Hematopoietic multipotent progenitor cell (in vitro differentiated cells): Measurements from ENCODE around the gene ADRA1B. TPM values are rescaled to one million over a fixed set of nuclear protein-coding genes. Genes with fewer than 3 reads are reported as not detected.

Experiments
- DNase-seq, 3 donors: peaks; one replicate each; pipeline ENCODE4 v3.0.0-alpha.2; 2011 to 2015; ENCODE audit warnings: low read depth in 2 of 3, low spot score in 2 of 3
- total RNA-seq: library from RNA; depleted of rRNA; stranded (reverse); fragments of >200 nt; gene quantifications from one replicate; pipeline ENCODE4 v1.2.3, GENCODE V29; 2012

The ADRA1B gene
- total RNA-seq, result not detected

- peak in 2 of 3 donors; percentile 74 to 76 for DNase-seq
Observed at GRCh38 chr5:159915904-159916840, at the start of gene ADRA1B. Gene ADRA1B, plus strand, starts transcription at chr5:159916482. Its CDS starts 424 bp downstream, at chr5:159916906.

DNA sequence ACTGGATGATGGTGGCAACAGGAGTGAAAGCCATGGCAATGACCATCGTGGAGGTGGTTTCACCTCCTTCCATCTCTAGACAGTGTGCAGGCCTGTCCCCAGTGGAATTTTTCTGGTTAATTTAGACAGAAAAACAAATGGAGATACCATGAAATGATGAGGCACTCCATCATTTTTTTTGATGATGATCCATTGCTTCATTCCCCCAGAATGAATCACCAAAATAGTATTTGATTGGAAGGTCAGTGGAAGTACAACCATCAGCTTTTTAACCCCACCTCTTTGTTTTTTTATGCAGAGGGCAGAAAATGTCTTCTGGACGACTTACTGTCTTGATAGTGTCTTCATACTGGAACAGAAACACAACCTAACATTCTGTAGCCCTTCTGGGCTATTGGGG, 42.6 kb upstream of the ADRA1B start:
- DNase-seq, result no peak

DNA sequence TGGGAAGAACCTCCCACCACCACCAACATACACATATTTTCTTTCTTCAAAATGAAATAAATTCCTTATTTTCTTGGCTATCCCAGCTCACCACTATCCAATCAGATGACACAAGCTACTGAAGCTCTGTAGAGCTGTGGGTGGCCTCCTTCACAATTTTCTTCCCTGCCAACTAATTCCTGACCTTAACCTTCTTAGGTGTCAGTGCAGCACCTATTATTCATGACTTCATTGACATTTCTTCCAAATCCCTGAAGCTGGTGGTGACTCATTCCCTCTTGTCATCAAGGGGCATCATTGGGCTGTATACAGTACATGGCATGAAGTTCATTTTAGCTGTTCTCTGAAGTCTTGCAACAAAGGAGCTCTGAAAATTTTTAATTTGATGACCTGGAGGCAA, 42.0 kb upstream of the ADRA1B start:
- DNase-seq, result no peak

GRCh38 chr5:159877016-159877415, 39.3 kb upstream of the ADRA1B start:
- no peak for DNase-seq

- DNase-seq, result no peak
Observed at GRCh38 chr5:159877894-159878448, 38.3 kb upstream of the ADRA1B start.

GRCh38 chr5:159878988-159879471, 37.3 kb upstream of the ADRA1B start:
- peak in 2 of 3 donors; percentile 44 to 71 for DNase-seq

DNA sequence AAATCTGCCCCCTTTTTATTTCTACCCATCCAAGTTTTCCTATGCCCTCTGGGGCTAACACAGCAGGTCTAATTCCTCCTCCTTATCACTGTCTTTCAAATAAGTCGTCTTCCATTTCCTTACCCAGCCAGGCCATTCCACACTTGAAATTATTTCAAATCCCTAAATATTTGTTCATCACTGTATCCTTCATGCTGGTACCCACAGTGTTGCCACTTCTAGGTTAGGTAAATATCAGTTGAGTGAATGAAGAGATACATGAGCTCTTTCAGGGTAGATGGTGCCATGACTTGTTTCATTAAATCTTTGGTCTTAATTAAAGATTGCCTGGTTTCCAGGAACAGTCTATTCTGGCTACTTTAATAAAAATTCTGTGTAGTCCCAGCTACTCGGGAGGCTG, 35.6 kb upstream of the ADRA1B start:
- DNase-seq, result no peak

- no peak for DNase-seq
Observed at GRCh38 chr5:159881967-159882366, 34.3 kb upstream of the ADRA1B start.

DNA sequence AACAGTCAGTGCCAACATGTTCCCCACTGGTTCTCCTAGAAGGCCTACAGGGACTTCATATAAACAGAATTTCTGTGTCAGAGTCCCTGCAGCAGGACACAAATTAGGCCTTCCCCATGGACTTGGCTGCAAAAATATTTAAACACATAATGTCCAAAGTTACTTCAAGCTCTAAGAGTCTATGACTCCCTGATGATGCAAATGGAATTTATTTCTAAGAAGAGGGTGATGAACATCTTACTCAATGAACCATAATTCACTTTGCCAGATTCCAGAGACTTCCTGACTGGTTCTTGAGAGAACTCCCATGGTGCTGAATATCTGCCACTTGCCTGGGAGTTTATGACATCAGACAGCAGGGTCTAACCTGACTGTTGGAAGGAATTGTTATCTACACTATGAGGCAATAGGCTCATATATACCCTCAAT, 32.7 kb upstream of the ADRA1B start:
- DNase-seq, result no peak

- no peak for DNase-seq
Observed at GRCh38 chr5:159884917-159885620, 31.2 kb upstream of the ADRA1B start.

DNA sequence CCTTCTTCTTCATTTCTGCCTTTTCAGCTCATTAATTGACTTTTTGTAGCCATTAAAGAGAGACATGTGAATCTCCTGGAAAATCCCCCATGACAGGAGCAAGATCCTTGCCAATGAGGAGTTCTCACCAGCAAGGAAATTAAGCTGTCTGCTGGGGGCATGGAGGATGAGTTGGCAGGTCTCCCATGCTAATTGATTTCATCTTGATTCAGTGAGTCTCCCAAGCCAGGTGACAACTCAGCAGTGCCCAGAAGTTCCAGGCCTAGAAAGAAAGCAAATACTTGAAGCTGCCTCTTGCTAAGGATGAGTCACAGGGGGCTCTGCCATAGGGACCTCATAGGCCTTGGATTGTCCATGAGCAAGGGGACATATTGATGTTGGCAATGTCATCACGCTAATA, 30.0 kb upstream of the ADRA1B start:
- no peak for DNase-seq

DNA sequence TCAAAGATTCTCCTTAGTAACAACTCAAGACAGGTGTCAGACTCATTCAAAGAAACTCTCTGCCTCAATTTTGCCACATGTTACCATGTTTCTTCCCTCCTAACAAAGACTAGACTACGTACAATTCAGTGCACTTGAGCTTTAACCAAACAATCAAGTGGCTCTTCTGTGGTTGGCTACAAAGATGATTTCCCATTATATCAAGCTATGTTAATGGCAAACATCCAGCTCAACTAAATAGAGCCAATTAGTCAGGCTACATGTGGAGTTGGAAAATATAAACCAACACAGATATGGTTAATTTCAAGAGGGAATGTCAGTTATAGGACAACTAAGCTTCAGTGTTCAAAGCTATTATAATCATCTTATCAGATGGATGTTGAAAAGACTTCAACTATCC, 29.2 kb upstream of the ADRA1B start:
- DNase-seq, result no peak

DNA sequence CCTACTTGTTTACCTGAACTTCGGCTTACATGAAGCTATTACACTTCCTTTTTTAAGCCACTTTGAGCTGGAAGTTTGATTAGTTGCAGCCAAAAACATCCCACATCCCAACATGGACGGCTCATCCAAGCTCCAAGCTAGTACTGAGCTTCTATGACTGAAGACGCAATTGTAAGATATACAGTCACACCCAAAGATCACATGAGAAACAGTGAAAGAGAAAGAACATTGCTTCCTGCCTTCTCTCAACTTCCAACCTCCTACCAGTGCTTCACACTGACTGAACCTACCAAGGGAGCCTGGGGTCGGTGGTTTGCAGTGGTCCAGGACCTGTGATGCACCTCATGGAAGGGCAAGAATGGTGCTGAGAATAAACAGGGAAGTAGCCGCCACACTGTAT, 27.4 kb upstream of the ADRA1B start:
- no peak for DNase-seq

GRCh38 chr5:159890141-159890540, 26.1 kb upstream of the ADRA1B start:
- DNase-seq, result no peak

DNA sequence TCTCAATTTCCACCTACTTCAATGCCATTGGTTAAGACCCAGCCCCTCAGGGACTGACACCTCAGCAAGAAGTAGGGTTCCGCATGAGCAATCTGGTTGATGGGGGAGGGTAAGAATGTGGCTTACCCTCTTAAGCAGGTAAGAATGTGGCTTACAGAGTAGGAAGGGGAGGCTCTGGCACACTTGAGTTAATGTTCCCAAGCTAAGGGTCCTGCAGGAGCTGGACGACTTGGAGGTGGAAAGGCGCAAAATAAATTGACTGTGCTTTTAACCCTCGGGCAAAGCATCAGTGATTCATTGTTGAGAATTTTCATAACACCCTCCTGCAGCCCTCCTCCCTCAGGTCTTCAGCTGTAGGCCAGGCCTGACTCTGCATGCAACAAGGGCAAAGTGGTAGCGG, 24.9 kb upstream of the ADRA1B start:
- no peak for DNase-seq

DNA sequence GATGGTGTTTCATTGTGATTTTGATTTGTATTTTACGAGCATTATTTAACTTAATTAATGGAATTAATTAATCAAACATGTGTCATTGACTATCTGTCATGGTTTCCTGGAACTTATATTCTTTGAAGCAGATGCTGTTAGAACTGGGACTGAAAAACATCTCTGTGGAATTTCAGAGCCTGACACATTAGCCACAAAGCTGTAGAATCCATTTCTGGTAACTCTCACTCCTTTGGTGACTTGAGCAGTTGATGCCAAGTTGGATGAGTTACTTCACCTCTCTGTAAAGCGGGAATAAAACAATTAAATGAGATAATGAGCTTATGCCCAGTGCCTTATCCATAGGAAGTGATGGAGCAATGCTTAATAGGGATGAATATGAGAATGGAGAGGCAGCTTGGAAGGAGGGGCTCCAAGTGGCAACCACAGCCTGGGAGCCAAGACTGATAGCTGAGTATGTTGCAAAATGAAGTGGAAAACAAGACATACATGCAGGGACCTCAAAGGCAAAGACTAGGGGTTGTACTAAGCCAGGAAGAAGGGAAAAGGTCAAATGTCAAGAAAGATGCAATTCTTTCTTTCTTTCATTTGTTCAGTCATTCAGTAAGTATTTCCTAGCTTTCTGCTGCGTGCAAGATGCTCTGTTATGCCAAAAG, 23.1 kb upstream of the ADRA1B start:
- no peak for DNase-seq

DNA sequence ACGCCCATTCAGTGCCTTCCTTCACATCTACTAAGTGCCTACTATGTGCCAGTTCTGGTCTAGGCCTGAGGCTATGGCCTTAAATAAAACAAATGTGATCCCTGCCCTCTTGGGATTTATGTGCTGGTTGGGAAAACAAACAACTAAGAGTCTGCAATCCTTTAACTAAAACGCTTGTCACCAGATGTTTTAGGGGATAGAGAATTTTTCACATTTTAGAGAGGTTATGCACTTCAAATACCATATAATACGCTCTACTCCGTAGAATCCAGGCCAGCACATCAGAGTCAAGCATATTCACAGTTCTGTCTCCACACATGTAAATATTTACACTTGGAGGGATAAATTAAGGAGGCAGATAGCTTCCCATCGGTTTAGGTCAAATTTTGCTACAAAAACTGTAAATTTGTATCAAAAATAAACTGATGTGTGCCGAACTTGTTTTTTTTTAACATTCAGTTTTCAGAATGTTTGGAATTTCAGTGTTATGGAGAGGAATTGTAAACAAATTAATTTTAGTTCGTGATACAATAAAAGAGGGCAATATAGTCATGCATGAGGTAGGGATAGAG, 22.0 kb upstream of the ADRA1B start:
- no peak for DNase-seq

DNA sequence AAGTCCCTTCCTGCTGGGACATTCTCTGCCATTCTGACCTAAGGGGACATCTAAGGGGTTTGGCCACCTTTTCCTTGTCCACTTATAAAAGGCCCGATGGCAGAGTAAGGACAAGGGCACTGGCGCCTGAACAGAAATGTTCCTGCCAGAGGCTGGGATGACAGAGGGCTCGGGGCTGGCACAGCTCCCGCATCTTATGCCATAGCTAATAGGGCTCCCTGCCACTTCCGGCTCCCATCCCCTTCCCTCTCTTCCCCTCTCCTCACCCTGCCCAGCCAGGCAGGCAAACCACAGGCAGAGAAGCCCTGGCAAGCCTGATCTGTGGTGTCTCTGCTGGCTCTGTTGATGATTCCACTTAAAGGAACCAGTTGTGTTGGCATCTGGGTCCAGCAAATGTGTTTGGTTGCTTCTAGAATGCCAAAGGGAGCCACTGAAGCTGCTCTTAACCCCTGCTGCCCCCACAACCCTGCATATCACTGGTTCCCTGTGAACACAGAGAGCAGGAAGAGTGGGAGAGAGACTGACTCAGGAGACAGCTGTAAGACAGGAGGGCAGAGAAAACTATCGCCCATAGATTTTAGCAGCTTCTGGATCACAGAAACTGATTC, 18.4 kb upstream of the ADRA1B start:
- no peak for DNase-seq

DNA sequence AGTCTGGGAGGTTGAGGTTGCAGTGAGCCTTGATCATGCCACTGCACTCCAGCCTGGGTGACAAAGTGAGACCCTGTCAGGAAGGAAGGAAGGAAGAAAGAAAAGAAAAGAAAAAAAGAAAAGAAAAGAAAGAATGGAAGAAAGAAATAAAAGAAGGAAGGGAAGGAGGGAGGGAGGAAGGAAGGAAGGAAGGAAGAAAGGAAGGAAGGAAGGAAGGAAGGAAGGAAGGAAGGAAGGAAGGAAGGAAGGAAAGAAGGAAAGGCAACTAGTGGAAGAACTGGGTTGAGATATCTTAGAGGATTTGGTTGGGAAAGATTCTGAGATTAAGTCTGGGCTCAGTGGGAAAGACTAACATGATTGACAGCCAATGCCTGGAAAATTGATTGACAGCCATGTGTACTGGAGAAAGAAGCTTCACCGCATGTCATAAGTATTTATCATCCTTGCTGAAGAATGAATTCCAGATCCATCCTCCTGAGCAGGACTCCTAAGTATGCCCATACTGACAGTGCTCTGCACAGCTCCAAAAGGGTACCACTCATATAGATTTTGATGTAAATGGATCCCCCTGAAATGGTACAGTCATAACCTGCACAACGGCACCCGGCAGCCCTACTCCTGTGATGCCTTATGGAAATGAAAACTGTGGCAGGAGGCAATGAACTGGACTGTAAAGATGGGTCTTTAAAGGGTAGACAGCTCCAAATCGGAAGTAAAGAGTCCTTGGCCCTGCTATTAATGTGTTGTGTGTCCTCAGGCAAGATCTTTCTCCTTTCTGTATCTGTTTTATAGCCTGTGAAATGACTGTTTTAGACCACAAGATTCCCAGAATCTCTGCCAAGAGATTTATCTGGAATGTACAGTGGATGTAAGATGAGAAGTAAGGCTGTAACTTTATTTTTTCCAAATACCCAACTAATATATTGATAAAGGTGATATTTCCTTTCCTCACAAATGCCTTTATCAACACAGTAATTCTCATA, 16.9 kb upstream of the ADRA1B start:
- DNase-seq, result no peak
